Omental fat pad (tissue), 4 donors: Measurements from ENCODE around the gene PSMC1. TPM values are rescaled to one million over a fixed set of nuclear protein-coding genes. Genes with fewer than 3 reads are reported as not detected.
"Not testable (repeated sequence)": the region's sequence is repeated elsewhere in the genome, so short reads cannot be mapped to it uniquely, and the experiment has no call there.

Experiments used
- ATAC-seq: fragments of 150-250 bp; one replicate; pipeline ENCODE4 v1.9.1; 2016; ENCODE audit warnings: mild to moderate bottlenecking, moderate library complexity; ENCODE audit not compliant: low FRiP score
- DNase-seq: peaks from one replicate; pipeline ENCODE4 v3.0.0-alpha.2; 2019; ENCODE audit warnings: low spot score
- total RNA-seq, 4 donors: library from RNA; depleted of rRNA; stranded (reverse); fragments of >200 nt; gene quantifications; one replicate each; pipeline ENCODE4 v1.1.0, GENCODE V29; 2016
- TF ChIP-seq, protein P1 (sequence below), 3 donors: fragments of 450-650 bp; IDR thresholded peaks; one replicate each; pipeline ENCODE4 v1.5.1; 2016 to 2017; ENCODE audit warnings: antibody characterized with exemption in 3 of 3, mild to moderate bottlenecking in 3 of 3, moderate library complexity in 2 of 3

PSMC1 gene
- total RNA-seq, 4 donors from 2014 or later, result 96.5 to 138 (median 115) TPM

DNA sequence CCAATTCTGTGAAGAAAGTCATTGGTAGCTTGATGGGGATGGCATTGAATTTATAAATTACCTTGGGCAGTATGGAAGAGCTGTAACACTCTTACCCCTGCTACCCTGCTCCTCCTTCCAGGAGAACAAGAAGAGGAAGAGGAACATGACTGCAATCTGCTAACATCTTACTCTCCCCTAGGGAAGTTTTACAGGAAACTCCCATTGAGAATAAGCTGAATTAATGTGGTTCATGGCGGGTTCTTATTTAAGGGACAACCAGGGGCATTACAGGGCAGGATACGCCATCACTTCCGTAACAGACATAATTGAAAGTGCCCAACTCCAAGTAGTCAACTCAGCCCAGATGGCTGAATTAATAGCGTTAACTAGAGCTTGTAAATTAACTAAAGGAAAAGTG lies 9.4 kb upstream of the PSMC1 start:
- DNase-seq, result no peak
- no peak for ATAC-seq
- TF ChIP-seq, protein P1, sequence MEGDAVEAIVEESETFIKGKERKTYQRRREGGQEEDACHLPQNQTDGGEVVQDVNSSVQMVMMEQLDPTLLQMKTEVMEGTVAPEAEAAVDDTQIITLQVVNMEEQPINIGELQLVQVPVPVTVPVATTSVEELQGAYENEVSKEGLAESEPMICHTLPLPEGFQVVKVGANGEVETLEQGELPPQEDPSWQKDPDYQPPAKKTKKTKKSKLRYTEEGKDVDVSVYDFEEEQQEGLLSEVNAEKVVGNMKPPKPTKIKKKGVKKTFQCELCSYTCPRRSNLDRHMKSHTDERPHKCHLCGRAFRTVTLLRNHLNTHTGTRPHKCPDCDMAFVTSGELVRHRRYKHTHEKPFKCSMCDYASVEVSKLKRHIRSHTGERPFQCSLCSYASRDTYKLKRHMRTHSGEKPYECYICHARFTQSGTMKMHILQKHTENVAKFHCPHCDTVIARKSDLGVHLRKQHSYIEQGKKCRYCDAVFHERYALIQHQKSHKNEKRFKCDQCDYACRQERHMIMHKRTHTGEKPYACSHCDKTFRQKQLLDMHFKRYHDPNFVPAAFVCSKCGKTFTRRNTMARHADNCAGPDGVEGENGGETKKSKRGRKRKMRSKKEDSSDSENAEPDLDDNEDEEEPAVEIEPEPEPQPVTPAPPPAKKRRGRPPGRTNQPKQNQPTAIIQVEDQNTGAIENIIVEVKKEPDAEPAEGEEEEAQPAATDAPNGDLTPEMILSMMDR (IDR thresholded peaks at IDR 0.05), result no peak

- ATAC-seq, DNase-seq: not testable (repeated sequence)
These were observed 8.9 kb upstream of the PSMC1 start for GRCh38 chr14:90247441-90247840.

DNA sequence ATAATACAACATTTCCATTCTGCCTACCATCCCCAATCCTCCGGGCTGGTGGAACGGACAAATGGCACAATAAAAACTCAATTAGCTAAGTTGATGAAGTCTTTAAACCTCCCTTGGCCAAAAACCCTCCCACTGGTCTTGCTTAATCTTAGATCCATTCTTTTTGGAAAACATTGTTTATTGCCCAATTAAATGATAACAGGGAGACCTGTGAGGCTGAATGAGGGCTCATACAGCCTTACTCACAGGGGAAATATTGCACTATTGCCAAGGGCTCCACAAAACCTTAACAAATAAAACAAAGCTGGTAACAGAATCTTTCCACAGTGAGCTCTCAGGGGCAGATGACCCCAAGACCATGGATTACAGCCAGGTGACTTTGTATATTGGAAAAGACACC lies 7.8 kb upstream of the PSMC1 start:
- TF ChIP-seq, protein P1 (IDR thresholded peaks at IDR 0.05), result no peak
- ATAC-seq (no peak), DNase-seq (no peak)

- TF ChIP-seq, protein P1 (IDR thresholded peaks at IDR 0.05), result no peak
- DNase-seq, result no peak
- ATAC-seq, result no peak
These were observed 2.5 kb upstream of the PSMC1 start for GRCh38 chr14:90253826-90254225.

DNA sequence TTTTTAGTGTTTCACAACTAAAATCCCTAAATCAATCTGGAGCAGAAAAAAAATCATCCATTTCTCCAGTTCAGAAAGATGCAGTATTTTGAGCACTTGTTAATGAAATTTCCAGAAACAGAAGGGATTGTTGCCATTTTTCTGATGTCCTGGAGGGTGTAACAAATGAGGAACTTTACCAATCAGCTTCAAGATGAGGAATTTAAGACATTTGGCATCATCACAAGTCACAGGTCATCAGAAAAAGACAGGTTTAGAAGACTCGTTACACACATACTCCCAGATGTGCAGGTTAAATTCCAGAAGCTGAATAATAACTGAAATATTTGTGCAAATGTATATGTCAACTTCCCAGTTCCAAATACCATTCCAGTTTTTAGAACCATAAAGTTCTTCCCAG lies 482 bp upstream of the PSMC1 start:
- ATAC-seq, result no peak
- no peak for DNase-seq
- TF ChIP-seq, protein P1 (IDR thresholded peaks at IDR 0.05), result no peak

GRCh38 chr14:90263748-90264449 lies 7.5 kb downstream of the PSMC1 start:
- TF ChIP-seq, protein P1 (IDR thresholded peaks at IDR 0.05), result no peak
- ATAC-seq (no peak), DNase-seq (no peak)

DNA sequence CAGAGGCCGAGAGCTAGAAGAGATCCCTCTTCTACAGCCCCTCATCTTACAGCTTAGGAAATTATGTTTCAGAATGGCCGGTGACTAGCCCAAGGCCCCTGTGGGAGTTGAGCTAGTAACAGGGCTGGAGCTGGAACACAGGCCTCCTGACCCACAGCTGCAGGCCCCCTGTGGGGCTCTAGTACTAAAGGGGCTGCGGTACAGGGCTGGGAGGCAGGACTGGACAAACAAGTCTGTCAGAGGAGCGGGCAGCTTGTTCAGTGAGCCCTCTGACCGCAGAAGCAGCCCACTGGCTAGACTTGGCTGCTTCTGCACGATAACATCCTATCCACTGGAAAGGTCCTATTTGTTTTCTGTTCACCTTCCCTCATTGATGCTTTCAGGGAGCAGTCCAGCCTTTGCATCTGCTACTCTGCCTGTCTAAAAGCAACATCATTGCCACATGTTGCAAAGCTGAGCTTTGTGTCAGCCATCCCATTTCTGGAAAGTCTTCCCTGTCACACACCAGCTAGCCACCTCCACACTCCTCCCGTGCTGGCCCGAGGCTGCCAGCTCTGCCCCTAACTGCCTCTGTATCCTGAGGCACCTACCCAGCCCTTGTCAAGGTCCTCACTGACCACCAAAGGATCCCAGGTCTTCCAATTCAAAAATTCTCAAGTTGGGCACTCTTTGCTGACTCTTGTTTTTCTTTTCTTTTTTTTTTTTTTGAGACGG lies 10.2 kb downstream of the PSMC1 start:
- ATAC-seq (no peak), DNase-seq (no peak)
- TF ChIP-seq, protein P1 (IDR thresholded peaks at IDR 0.05), result no peak
